Measurements from ENCODE around the gene SUPT3H.

DNA sequence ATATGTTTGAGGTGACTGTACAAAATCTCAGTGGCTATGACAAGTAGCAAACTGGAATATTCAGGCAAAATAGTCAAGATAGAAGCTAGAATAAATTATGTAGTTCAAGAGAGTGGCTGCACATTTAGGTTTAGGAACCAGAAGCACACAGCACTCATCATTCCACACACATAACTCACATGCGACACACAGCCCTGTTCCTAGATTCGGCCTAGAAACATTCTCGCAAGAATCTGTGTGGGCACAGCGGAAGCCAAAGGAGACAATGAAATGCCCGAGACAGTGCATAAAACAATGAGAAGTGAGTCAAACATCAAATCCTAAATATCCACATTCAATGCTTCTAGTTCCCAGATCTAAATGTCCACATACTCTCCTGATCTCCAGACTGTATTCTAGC lies 9.5 kb upstream of the SUPT3H start:
- TF ChIP-seq, protein P1, sequence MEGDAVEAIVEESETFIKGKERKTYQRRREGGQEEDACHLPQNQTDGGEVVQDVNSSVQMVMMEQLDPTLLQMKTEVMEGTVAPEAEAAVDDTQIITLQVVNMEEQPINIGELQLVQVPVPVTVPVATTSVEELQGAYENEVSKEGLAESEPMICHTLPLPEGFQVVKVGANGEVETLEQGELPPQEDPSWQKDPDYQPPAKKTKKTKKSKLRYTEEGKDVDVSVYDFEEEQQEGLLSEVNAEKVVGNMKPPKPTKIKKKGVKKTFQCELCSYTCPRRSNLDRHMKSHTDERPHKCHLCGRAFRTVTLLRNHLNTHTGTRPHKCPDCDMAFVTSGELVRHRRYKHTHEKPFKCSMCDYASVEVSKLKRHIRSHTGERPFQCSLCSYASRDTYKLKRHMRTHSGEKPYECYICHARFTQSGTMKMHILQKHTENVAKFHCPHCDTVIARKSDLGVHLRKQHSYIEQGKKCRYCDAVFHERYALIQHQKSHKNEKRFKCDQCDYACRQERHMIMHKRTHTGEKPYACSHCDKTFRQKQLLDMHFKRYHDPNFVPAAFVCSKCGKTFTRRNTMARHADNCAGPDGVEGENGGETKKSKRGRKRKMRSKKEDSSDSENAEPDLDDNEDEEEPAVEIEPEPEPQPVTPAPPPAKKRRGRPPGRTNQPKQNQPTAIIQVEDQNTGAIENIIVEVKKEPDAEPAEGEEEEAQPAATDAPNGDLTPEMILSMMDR (IDR thresholded peaks at IDR 0.05) = no peak
- TF ChIP-seq POLR2A (IDR thresholded peaks at IDR 0.05) (no peak), POLR2AphosphoS5 (IDR thresholded peaks at IDR 0.05) (no peak), EP300 (IDR thresholded peaks at IDR 0.05) (no peak)
